Activated T-helper 17 cell treated with anti-CD3 and anti-CD28 coated beads, Interleukin-2, amount 50 U/mL, for 72 hours (primary cell): ENCODE measurements around the gene SLC25A5. TPM values are rescaled to one million over a fixed set of nuclear protein-coding genes. Genes with fewer than 3 reads are reported as not detected.
A peak's percentile ranks its signal among the peaks of the same experiment; 100 is the strongest.
"Not testable (repeated sequence)": the region's sequence is repeated elsewhere in the genome, so short reads cannot be mapped to it uniquely, and the experiment has no call there.

ENCODE experiments used
- ATAC-seq: fragments of 150-1000 bp; cut with Tn5 transposase; replicated peaks from 2 replicates; pipeline ENCODE4 v1.10.0; 2021; ENCODE audit warnings: mild to moderate bottlenecking, moderate library complexity
- H3K27ac Mint-ChIP-seq: one replicate; pipeline ENCODE4 v1.8.0; 2022; ENCODE audit warnings: mixed read lengths
- H3K27me3 Mint-ChIP-seq: one replicate; pipeline ENCODE4 v1.8.0; 2022; ENCODE audit warnings: mixed read lengths
- H3K36me3 Mint-ChIP-seq: one replicate; pipeline ENCODE4 v1.8.0; 2022; ENCODE audit warnings: low read depth, mild to moderate bottlenecking, mixed read lengths
- H3K4me1 Mint-ChIP-seq: one replicate; pipeline ENCODE4 v1.8.0; 2022; ENCODE audit warnings: mixed read lengths
- H3K4me3 Mint-ChIP-seq: one replicate; pipeline ENCODE4 v1.8.0; 2022; ENCODE audit warnings: mild to moderate bottlenecking, mixed read lengths
- H3K9me3 Mint-ChIP-seq: one replicate; pipeline ENCODE4 v1.8.0; 2022; ENCODE audit warnings: mixed read lengths
- total RNA-seq, 2 donors: library from RNA; stranded (reverse); gene quantifications; one replicate each; pipeline ENCODE4 v1.2.3, GENCODE V29; 2022

The SLC25A5 gene
- 100 to 1,000 TPM; 290 to 570 TPM for total RNA-seq

DNA sequence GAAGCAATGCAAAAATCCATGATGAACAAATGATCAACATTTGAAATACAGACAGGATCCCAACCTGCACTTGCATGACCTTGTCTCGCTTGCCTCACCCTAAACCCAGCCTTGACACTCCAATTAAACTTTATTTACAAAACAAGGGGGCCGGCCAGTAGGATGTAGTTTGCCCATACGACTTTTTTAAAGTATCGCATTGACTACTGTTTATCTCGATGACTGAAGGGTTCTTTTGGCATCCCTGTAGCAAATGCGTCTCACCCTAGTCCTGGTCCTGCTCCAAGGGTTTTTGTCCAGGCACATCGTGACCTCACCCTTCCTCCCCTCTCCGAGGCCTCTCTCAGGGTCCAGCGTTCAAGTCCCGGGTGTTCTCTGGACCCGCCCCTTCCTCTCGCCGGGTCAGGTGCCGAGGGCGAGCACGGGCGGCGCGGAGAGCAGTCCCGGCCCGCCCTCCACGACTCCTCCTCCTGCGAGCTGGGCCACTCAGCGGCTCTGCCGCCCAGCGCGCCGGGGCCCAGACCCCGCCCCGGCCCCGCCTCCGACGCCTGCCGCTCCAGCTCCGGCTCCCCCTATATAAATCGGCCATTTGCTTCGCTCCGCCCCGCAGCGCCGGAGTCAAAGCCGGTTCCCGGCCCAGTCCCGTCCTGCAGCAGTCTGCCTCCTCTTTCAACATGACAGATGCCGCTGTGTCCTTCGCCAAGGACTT, at the start of gene SLC25A5:
TSS of gene SLC25A5 (plus strand) at position 603 of the 709 bp plus-strand sequence. CDS start at position 675, 72 bp downstream.
- Mint-ChIP-seq H3K27ac (peak within 1 kb of the TSS; percentile 59), H3K4me1 (no peaks in the 10 kb centered on the region), H3K9me3 (no peaks in the 10 kb centered on the region), H3K27me3 (no peaks in the 10 kb centered on the region), H3K4me3 (peak within 1 kb of the TSS; percentile 80), H3K36me3 (peaks cover 34% of the 10 kb centered on the region)
- peak; percentile 93 for ATAC-seq

DNA sequence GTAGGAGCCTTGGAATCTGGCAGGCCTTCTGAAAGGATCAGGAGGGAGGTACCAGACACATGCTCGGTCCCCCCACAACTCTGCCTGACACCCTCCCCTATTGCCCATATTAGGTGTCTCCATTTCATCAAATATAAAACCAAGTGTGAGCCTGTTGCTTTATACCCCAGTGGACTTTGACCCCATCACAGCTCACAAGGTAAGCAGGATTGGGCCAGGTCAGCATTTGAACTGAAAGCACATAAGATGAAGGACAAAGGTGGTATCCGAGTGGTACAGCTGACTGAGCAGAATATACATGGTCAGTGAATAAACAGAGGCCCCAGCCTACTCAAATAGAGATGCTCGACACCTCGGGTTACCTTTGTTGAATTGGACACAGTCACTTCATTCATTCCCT, 49.1 kb upstream of the SLC25A5 start:
- H3K36me3 Mint-ChIP-seq = no peaks in the 10 kb centered on the region
- no peak for ATAC-seq

DNA sequence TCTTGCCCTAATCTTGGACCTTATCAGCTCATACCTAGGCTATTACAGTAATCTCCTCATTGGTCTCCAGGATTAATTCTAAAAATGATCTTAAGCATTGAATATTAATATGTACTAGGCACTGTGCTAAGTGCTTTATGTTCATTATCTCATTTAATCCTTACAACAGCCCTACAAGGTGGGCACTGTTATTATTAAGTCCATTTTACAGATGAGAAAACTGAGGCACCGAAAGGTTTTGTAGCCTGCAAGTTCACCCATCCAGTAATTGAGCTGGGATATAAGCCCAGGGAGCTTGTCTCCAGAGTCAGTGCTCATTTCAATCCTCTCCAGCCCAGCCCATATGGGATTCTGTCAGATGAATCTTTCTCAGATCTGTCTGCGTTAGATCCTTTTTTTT, 48.3 kb upstream of the SLC25A5 start:
- Mint-ChIP-seq H3K27me3 (no peaks in the 10 kb centered on the region), H3K4me3 (no peak overlapping the region), H3K27ac (no peak overlapping the region), H3K36me3 (no peaks in the 10 kb centered on the region), H3K9me3 (no peaks in the 10 kb centered on the region), H3K4me1 (no peaks in the 10 kb centered on the region)
- no peak for ATAC-seq

More for the DNA sequence above, 49.1 kb upstream of the SLC25A5 start:
- H3K4me3 Mint-ChIP-seq = no peak overlapping the region
- no peaks in the 10 kb centered on the region for H3K27me3 Mint-ChIP-seq
- no peaks in the 10 kb centered on the region for H3K4me1 Mint-ChIP-seq
- H3K9me3 Mint-ChIP-seq = no peaks in the 10 kb centered on the region
- no peak overlapping the region for H3K27ac Mint-ChIP-seq

DNA sequence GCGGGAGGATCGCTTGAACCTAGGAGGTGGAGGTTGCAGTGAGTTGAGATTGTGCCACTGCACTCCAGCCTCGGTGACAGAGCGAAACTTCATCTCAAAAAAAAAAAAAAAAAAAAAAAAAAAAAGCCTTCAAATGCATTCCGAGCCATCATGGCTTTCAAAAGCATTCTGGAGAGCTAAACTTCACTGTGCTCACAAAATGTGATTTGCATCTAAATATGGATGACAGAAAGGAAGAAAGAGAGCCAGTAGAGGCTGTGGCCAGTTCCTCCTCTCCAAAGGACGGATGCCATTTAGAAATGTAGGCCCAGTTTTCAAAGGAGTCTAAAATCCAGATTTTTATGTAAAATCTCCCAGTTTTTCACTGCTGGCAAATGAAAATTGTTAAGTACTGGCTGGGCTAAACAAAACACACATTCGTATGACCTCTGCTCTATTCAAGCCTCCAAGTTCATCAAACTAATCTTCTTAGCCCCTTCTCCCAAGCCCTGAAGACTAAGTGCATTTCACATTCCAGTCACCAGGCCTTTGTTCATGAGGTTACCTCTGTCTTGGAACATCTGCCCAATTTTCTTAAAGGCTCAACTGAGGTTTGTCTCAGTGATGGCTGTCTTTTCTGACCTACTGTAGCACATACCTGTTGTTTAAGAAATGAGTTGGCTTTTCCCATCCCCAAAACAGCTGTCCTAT, 47.1 kb upstream of the SLC25A5 start:
- no peak for ATAC-seq
- Mint-ChIP-seq H3K27me3 (no peaks in the 10 kb centered on the region), H3K4me3 (no peak overlapping the region), H3K27ac (no peak overlapping the region), H3K9me3 (no peaks in the 10 kb centered on the region), H3K36me3 (no peaks in the 10 kb centered on the region), H3K4me1 (no peaks in the 10 kb centered on the region)

DNA sequence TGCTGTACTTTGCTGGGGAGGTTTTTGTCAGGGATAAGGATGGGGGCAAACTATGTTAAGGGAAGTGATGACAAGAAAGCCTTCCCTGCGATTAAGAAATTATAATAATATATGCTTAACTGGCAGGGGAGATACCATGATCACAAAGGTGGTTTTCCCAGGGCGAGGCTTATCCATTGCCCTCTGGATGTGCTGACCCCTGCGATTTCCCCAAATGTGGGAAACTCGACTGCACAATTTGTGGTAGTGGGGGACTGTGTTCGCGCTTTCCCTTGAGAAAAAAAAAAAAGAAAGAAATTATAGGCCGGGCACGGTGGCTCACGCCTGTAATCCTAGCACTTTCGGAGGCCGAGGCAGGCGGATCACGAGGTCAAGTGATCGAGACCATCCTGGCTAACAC, 44.6 kb upstream of the SLC25A5 start:
- Mint-ChIP-seq H3K4me1 (no peaks in the 10 kb centered on the region), H3K36me3 (no peaks in the 10 kb centered on the region), H3K4me3 (no peak overlapping the region), H3K27ac (no peak overlapping the region), H3K27me3 (no peaks in the 10 kb centered on the region), H3K9me3 (no peaks in the 10 kb centered on the region)
- ATAC-seq = no peak

DNA sequence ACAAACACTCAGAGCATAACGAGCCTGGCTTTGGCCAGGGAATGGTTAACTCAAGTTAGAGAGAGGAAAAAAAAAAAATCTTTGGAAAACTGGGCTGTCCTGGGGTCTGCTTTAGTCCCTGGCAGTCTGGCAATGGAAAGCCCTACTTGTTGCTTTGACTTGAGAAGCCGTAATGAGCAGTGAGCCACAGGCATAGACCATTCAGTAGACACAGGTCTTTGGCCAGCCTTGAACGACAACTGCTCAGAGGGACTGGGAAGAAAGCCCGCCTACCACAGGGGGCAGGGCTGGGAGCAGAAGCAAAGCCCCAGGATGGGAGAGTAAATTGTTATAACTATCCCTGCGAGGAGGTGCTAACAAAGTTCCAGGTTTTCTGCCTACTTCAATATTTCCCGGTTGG, 43.2 kb upstream of the SLC25A5 start:
- H3K9me3 Mint-ChIP-seq = no peaks in the 10 kb centered on the region
- no peaks in the 10 kb centered on the region for H3K4me1 Mint-ChIP-seq
- H3K4me3 Mint-ChIP-seq = no peak overlapping the region
- H3K36me3 Mint-ChIP-seq = peaks cover 6% of the 10 kb centered on the region
- no peak overlapping the region for H3K27ac Mint-ChIP-seq
- ATAC-seq = no peak
- no peaks in the 10 kb centered on the region for H3K27me3 Mint-ChIP-seq

DNA sequence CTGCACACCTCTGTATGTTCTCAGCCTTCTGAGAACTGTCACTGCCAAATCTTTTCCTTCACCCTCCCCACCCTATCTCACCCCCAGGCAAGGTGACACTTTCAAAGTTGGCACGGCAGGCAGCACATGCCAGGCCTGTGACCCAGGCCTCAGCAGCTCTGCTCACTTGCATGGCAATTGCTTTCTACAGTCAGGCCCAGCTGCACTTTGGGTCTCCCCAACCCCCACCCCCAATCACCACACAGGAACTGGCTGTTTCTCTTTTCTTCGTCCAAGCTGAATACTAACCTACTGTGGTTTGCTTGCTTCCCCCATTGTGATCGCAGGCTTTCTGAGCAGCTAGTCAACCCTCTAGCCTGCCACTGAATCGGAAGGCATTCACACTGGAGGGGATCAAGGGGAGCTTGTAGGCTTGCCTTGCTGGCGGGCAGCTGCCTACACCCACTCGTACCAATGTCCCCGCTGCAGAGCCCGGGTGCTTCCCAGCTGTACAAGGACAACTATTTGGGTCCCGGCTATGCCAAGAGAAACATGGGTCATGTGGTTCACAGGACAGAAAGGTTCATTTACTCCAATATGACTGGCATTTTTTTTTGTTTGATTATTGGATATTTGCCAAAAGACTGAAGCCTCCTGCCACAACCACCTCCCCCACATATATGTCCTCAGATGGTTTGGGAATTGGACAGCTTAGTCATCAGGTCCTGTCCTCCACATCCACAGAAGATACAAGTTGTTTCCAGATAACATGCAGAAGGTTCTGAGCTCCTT, 41.0 kb upstream of the SLC25A5 start:
- Mint-ChIP-seq H3K27me3 (no peaks in the 10 kb centered on the region), H3K36me3 (peaks cover 6% of the 10 kb centered on the region), H3K9me3 (no peaks in the 10 kb centered on the region), H3K4me3 (no peak overlapping the region), H3K4me1 (no peaks in the 10 kb centered on the region), H3K27ac (no peak overlapping the region)
- ATAC-seq = no peak

DNA sequence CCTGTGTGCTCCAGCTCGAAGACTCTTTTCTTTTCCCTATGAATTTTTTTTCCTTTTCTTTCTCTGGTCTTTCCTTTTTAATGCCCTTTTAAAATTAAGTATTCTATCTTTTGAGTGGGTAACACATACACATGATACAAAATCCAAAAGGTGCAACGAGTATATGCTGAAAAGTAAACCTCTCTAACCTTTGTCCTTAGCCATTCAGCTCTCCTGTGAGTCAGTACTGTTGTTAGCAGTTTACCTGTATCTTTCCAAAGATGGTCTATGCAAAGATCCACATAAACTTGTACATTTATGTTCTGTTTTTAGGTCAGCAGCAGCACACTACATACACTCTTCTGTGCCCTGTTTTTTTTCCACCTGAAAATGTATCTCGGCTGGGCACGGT, 40.5 kb upstream of the SLC25A5 start:
- no peak overlapping the region for H3K27ac Mint-ChIP-seq
- no peaks in the 10 kb centered on the region for H3K9me3 Mint-ChIP-seq
- no peak for ATAC-seq
- no peaks in the 10 kb centered on the region for H3K4me1 Mint-ChIP-seq
- H3K36me3 Mint-ChIP-seq = peaks cover 6% of the 10 kb centered on the region
- no peak overlapping the region for H3K4me3 Mint-ChIP-seq
- H3K27me3 Mint-ChIP-seq = no peaks in the 10 kb centered on the region

DNA sequence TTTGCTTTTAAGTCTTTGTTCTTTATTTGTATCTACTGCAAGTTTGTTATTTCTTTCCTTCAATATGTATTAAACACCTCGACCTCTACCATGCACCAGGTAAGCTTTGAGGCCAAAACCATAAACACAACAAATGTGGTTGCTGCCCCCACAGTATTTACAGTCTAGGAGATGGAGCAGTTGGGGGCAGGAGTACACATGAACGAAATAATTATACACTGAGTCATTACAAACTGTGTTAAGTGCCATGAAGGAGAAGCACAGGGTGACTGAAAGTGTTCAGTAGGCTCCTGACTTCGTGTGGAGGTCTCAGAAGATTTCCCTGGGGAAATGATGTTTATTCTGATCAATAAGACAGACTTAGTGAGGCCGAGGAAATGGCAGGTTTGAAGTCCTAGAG, 38.8 kb upstream of the SLC25A5 start:
- Mint-ChIP-seq H3K36me3 (peaks cover 13% of the 10 kb centered on the region), H3K4me3 (no peak overlapping the region)

DNA sequence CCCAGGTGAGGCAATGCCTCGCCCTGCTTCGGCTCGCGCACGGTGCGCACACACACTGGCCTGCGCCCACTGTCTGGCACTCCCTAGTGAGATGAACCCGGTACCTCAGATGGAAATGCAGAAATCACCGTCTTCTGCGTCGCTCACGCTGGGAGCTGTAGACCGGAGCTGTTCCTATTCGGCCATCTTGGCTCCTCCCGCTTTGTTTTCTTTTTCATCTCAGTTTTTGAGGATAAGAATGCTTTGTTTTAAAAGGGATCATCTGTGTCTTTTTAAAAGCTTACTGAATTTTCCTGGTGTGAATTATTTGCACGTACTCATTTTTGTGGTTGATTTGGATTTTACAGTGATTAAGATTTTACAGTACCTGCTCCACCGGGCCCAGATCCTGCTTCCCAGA, 26.9 kb upstream of the SLC25A5 start:
- not testable (repeated sequence) for H3K27me3 Mint-ChIP-seq, H3K36me3 Mint-ChIP-seq, H3K27ac Mint-ChIP-seq, ATAC-seq, H3K4me1 Mint-ChIP-seq, H3K4me3 Mint-ChIP-seq, H3K9me3 Mint-ChIP-seq

More for the DNA sequence above, 38.8 kb upstream of the SLC25A5 start:
- no peaks in the 10 kb centered on the region for H3K4me1 Mint-ChIP-seq
- H3K27me3 Mint-ChIP-seq = no peaks in the 10 kb centered on the region
- ATAC-seq = no peak
- no peak overlapping the region for H3K27ac Mint-ChIP-seq
- no peaks in the 10 kb centered on the region for H3K9me3 Mint-ChIP-seq

DNA sequence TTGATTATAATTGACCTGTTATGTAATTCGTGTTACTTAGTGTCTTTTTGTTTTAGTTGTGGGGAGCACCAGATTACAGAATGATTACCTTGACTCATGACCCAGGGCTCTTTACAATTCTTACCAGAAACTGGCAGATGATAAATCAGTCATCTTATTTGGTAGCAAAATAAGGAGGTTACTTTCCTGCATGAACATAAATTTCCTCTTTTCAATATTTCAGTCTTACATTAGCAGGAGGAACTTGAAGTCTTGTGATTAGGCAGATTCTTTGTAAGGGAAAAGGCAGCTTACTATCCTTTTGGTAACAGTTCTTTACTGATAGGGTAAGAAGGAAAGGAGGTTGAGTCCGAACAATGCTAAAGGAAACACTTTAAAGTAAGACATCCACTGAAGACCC, 26.0 kb upstream of the SLC25A5 start:
- H3K27me3 Mint-ChIP-seq = no peaks in the 10 kb centered on the region
- no peak overlapping the region for H3K27ac Mint-ChIP-seq
- no peak for ATAC-seq
- no peaks in the 10 kb centered on the region for H3K4me1 Mint-ChIP-seq
- no peaks in the 10 kb centered on the region for H3K36me3 Mint-ChIP-seq
- no peaks in the 10 kb centered on the region for H3K9me3 Mint-ChIP-seq
- no peak overlapping the region for H3K4me3 Mint-ChIP-seq

DNA sequence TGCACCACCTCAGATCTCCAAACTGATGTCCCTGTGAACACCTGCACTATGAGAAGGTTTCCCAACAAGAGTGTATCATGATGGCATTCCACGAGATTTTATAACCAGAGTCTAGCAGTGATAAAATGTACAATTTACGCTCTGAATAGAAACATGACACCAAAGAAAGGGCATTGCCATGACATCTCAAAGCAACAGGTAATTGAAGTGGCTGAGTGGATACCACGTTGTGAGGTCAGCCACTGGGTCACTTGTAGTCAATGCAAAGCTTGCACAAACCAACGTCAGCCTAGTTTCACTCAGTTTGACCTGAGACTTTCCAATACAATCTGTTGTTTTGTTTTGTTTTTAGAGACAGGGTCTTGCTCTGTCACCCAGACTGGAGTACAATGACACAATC, 15.0 kb upstream of the SLC25A5 start:
- Mint-ChIP-seq H3K27ac (no peak overlapping the region), H3K27me3 (no peaks in the 10 kb centered on the region), H3K4me3 (no peak overlapping the region), H3K4me1 (no peaks in the 10 kb centered on the region), H3K36me3 (peaks cover 11% of the 10 kb centered on the region), H3K9me3 (no peaks in the 10 kb centered on the region)
- ATAC-seq = no peak

DNA sequence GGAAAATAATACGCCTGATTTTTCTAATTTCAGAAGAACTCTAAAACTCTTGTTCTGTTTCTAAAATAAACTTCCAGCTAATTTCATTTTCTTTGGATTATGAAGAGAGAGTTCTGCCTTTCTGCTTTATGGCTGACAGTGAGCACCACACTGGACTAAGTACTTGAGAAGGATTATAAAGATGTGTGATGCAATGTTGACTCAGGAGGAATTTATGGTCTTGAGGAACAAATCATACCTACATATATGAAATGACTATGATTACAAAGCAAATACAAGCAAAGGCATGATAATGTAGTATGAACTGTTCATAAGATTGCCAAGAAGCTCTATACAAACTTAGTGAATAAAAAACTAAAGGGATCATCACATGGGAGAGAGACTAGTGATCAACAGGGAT, 13.0 kb upstream of the SLC25A5 start:
- no peak overlapping the region for H3K27ac Mint-ChIP-seq
- no peak for ATAC-seq
- no peaks in the 10 kb centered on the region for H3K4me1 Mint-ChIP-seq

DNA sequence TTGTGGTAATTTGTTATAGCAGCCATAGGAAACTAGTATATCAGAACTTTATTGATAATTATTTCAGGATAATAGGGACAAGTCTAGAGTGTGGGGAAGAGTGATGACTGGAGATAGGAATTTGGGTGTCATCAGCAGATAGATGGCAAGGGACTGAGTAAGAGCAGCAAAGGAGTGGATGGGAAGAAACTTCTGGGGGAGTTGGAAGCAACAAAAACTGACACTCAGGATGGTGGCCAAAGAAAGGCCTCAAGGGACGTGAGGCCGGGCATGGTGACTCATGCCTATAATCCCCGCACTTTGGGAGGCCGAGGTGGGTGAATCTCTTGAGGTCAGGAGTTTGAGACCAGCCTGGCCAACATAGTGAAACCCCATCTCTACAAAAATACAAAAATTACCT, 9.1 kb upstream of the SLC25A5 start:
- H3K4me3 Mint-ChIP-seq = no peak overlapping the region
- no peak for ATAC-seq
- H3K27ac Mint-ChIP-seq = peak overlapping the region; percentile 31
- H3K9me3 Mint-ChIP-seq = no peaks in the 10 kb centered on the region
- H3K27me3 Mint-ChIP-seq = no peaks in the 10 kb centered on the region
- H3K36me3 Mint-ChIP-seq = peaks cover under 1% of the 10 kb centered on the region
- no peaks in the 10 kb centered on the region for H3K4me1 Mint-ChIP-seq

More for the DNA sequence above, 13.0 kb upstream of the SLC25A5 start:
- no peak overlapping the region for H3K4me3 Mint-ChIP-seq
- H3K9me3 Mint-ChIP-seq = no peaks in the 10 kb centered on the region
- H3K27me3 Mint-ChIP-seq = no peaks in the 10 kb centered on the region
- H3K36me3 Mint-ChIP-seq = peaks cover 11% of the 10 kb centered on the region

DNA sequence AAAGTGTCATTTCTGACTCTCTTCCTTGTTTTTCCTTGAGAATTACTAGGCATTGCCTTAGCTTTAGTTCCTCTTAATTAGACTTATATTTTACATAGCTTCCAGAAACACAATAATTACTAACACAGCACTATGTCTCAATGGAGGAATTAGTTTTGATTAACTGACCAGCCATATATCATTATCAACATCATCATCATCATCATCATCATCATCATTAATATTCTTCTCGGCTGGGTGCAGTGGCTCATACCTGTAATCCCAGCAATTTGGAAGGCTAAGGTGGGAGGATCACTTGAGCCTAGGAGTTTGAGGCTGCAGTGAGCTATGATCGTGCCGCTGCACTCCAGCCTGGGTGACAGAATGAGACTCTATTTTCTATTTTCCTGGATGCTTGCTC, 2.7 kb upstream of the SLC25A5 start:
- ATAC-seq = no peak
- H3K4me3 Mint-ChIP-seq = no peak overlapping the region
- H3K9me3 Mint-ChIP-seq = no peaks in the 10 kb centered on the region
- H3K27ac Mint-ChIP-seq = no peak overlapping the region
- H3K4me1 Mint-ChIP-seq = no peaks in the 10 kb centered on the region
- peaks cover 16% of the 10 kb centered on the region for H3K36me3 Mint-ChIP-seq
- no peaks in the 10 kb centered on the region for H3K27me3 Mint-ChIP-seq
